Endothelial cell (in vitro differentiated cells): ENCODE measurements around the gene TAF3. TPM values are rescaled to one million over a fixed set of nuclear protein-coding genes. Genes with fewer than 3 reads are reported as not detected.

ENCODE experiments used
- DNase-seq: peaks from one replicate; pipeline ENCODE4 v3.0.0; 2021; ENCODE audit warnings: low spot score
- H3K27ac Mint-ChIP-seq: one replicate; pipeline ENCODE4 v1.8.0; 2021; ENCODE audit warnings: mixed read lengths, inconsistent platforms; ENCODE audit not compliant: unreplicated experiment
- H3K27me3 Mint-ChIP-seq: one replicate; pipeline ENCODE4 v1.8.0; 2021; ENCODE audit warnings: mild to moderate bottlenecking, moderate library complexity, mixed read lengths, inconsistent platforms; ENCODE audit not compliant: unreplicated experiment
- H3K36me3 Mint-ChIP-seq: one replicate; pipeline ENCODE4 v1.8.0; 2021; ENCODE audit warnings: mild to moderate bottlenecking, low read depth, mixed read lengths, inconsistent platforms; ENCODE audit not compliant: unreplicated experiment
- H3K4me1 Mint-ChIP-seq: one replicate; pipeline ENCODE4 v1.8.0; 2021; ENCODE audit warnings: mild to moderate bottlenecking, mixed read lengths, inconsistent platforms; ENCODE audit not compliant: unreplicated experiment
- H3K4me3 Mint-ChIP-seq: one replicate; pipeline ENCODE4 v1.8.0; 2021; ENCODE audit warnings: mild to moderate bottlenecking, mixed read lengths, inconsistent platforms; ENCODE audit not compliant: unreplicated experiment
- H3K9me3 Mint-ChIP-seq: one replicate; pipeline ENCODE4 v1.8.0; 2021; ENCODE audit warnings: mixed read lengths, inconsistent platforms; ENCODE audit not compliant: unreplicated experiment
- total RNA-seq: library from RNA; stranded (reverse); fragmentation: NEBNext Ultra II Directional; extraction: Animal tissue kit (Norgen Biotek cat#: 25700); gene quantifications from one replicate; pipeline ENCODE4 v1.2.1, GENCODE V29; 2021; ENCODE audit not compliant: unreplicated experiment
- TF ChIP-seq, protein P1 (sequence below): fragments of 200-600 bp; sonication (generic); IDR thresholded peaks from one replicate; pipeline ENCODE4 v1.5.0; 2021; ENCODE audit warnings: antibody characterized with exemption; ENCODE audit not compliant: unreplicated experiment

The TAF3 gene
- total RNA-seq, 1 donor from 2014 or later, result 12.4 TPM

DNA sequence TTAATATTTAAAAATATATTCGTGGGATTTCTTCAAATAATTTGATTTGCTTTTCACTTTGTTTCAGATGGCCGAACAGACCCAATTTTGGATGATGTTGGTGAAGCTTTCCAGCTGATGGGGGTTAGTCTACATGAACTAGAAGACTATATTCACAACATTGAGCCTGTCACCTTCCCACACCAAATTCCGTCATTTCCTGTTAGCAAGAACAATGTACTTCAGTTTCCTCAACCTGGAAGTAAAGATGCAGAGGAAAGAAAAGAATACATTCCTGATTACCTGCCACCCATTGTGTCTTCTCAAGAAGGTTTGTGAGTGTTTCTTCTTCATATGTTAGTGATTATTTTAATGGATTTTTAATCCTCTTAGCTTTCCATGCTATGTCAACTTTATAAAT lies 5.9 kb downstream of the TAF3 start:
- no peaks in the 10 kb centered on the region for H3K9me3 Mint-ChIP-seq
- peaks cover 13% of the 10 kb centered on the region for H3K36me3 Mint-ChIP-seq
- H3K27ac Mint-ChIP-seq, result peak overlapping the region; percentile 85
- peak overlapping the region; percentile 66 for H3K4me3 Mint-ChIP-seq
- peaks cover 29% of the 10 kb centered on the region for H3K4me1 Mint-ChIP-seq
- TF ChIP-seq, protein P1, sequence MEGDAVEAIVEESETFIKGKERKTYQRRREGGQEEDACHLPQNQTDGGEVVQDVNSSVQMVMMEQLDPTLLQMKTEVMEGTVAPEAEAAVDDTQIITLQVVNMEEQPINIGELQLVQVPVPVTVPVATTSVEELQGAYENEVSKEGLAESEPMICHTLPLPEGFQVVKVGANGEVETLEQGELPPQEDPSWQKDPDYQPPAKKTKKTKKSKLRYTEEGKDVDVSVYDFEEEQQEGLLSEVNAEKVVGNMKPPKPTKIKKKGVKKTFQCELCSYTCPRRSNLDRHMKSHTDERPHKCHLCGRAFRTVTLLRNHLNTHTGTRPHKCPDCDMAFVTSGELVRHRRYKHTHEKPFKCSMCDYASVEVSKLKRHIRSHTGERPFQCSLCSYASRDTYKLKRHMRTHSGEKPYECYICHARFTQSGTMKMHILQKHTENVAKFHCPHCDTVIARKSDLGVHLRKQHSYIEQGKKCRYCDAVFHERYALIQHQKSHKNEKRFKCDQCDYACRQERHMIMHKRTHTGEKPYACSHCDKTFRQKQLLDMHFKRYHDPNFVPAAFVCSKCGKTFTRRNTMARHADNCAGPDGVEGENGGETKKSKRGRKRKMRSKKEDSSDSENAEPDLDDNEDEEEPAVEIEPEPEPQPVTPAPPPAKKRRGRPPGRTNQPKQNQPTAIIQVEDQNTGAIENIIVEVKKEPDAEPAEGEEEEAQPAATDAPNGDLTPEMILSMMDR, result no peak
- no peak for DNase-seq
- no peaks in the 10 kb centered on the region for H3K27me3 Mint-ChIP-seq

DNA sequence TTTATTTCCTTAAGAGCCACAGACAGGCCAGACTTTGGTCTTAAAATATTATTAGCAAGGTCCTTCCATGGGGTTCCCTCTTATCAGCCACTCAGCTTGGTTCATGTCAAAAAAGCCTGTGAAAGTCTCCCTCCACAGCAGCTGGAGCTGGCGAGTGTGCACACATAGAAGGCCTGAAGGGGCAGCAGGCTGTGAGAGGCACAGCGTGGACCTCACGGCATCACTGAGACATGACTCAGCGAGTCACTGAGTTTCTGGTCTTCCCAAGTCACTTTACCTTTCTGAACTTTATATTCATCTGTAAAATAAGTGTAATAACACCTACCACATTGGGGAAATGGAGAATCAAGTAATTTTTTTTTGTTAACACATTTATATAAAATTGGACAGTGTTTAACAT lies 8.7 kb downstream of the TAF3 start:
- Mint-ChIP-seq H3K4me3 (no peak overlapping the region), H3K36me3 (peaks cover 8% of the 10 kb centered on the region), H3K27me3 (no peaks in the 10 kb centered on the region), H3K27ac (no peak overlapping the region), H3K9me3 (no peaks in the 10 kb centered on the region), H3K4me1 (peaks cover 19% of the 10 kb centered on the region)
- TF ChIP-seq, protein P1, result no peak
- no peak for DNase-seq

DNA sequence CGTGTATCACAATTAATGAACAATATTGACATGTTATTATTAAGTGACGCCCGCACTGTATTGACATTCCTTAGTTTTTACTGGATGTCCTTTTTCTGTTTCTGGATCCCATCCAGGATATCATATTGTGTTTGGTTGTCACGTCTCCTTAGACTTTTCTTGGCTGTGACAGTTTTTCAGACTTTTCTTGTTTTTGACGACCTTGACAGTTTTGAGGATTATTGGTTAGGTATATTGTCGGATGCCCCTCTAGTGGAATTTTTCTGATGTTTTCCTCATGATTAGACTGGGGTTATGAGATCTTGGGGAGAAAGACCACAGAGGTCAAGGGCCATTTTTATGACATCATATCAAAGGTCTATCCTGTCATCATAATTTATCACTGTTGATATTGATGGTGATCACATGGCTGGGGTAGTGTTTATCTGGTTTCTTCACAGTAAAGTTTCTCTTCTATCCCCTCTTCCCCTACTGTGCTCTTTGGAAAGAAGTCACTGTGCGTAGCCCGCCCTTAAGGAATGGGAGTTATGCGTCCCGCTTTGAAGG lies 11.1 kb downstream of the TAF3 start:
- Mint-ChIP-seq H3K27me3 (no peaks in the 10 kb centered on the region), H3K9me3 (no peaks in the 10 kb centered on the region), H3K27ac (no peak overlapping the region), H3K4me3 (no peak overlapping the region), H3K4me1 (peaks cover 14% of the 10 kb centered on the region), H3K36me3 (peaks cover 8% of the 10 kb centered on the region)
- TF ChIP-seq, protein P1, result no peak
- no peak for DNase-seq

DNA sequence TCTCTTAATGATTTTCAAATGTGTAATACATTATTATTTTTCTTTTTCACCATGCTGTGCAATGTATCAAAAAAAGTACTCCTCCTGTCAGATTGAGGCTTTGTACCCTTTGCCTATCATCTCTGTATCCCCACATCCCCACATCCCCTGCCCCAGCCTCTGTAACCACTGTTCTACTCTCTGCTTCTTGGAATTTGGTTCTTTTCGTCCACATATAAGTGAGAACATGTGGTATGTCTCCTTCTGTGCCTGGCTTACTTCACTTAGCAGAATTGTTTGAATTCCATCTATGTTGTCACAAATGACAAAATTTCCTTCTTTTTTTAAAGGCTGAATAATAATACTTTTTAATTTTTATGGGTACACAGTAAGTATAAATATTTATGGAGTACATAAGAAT lies 13.8 kb downstream of the TAF3 start:
- no peak for DNase-seq
- H3K4me1 Mint-ChIP-seq, result no peaks in the 10 kb centered on the region
- H3K4me3 Mint-ChIP-seq, result no peak overlapping the region
- no peaks in the 10 kb centered on the region for H3K9me3 Mint-ChIP-seq
- H3K27ac Mint-ChIP-seq, result no peak overlapping the region
- no peaks in the 10 kb centered on the region for H3K27me3 Mint-ChIP-seq
- TF ChIP-seq, protein P1, result no peak
- H3K36me3 Mint-ChIP-seq, result peaks cover 12% of the 10 kb centered on the region

DNA sequence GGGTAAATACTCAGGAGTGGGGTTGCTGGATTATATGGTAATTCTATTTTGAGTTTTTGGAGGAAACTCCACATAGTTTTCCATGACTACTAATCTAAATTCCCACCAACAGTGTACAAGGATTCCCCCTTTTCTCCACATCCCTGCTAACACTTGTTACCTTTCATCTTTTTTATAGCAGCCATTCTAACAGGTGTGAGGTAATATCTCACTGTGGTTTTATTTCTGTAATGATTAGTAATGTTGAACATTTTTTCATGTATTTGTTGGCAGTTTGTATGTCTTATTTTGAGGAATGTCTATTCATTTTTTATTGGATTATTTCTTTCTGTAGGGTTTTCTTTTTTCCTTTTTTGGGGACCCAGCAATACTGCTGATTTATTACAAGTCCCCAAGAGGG lies 14.9 kb downstream of the TAF3 start:
- Mint-ChIP-seq H3K9me3 (no peaks in the 10 kb centered on the region), H3K36me3 (peaks cover 8% of the 10 kb centered on the region), H3K27me3 (no peaks in the 10 kb centered on the region), H3K4me1 (no peaks in the 10 kb centered on the region), H3K4me3 (no peak overlapping the region), H3K27ac (no peak overlapping the region)
- DNase-seq, result no peak
- TF ChIP-seq, protein P1, result no peak
